Fibroblast of pulmonary artery (primary cell): ENCODE results near the gene NDUFS2.

Experiments used
- DNase-seq: peaks from one replicate; pipeline ENCODE4 v3.0.0-alpha.2; 2010; ENCODE audit warnings: low read depth
- H3K4me3 ChIP-seq: replicated peaks from 2 replicates; pipeline ENCODE4 v1.5.1; 2011; ENCODE audit warnings: low read depth, mild to moderate bottlenecking, control low read depth, low read length, moderate library complexity
- TF ChIP-seq, protein P1 (sequence below): IDR thresholded peaks from 2 replicates; pipeline ENCODE4 v1.5.1; 2011; ENCODE audit warnings: mild to moderate bottlenecking, control low read depth, low read length, inconsistent platforms; ENCODE audit errors: missing control alignments

The NDUFS2 gene

DNA sequence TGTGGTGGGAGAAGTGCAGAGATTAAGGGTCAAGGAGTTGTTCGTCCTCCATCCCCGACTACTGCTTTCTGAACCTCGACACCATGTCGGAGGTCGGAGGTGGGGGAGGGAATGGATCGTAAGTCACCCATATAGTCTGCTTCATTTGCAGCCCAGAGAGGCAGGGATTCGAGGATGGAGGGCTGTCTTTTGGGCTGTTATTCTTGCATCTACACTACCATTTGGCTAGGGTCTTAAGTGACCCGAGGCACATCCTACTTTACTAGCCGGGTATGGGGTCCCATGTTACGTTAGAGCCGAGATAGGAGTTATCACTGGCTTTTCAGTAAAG, 42.3 kb upstream of the NDUFS2 start:
- peak overlapping the region; percentile 73 for H3K4me3 ChIP-seq
- no peak for DNase-seq
- TF ChIP-seq, protein P1, sequence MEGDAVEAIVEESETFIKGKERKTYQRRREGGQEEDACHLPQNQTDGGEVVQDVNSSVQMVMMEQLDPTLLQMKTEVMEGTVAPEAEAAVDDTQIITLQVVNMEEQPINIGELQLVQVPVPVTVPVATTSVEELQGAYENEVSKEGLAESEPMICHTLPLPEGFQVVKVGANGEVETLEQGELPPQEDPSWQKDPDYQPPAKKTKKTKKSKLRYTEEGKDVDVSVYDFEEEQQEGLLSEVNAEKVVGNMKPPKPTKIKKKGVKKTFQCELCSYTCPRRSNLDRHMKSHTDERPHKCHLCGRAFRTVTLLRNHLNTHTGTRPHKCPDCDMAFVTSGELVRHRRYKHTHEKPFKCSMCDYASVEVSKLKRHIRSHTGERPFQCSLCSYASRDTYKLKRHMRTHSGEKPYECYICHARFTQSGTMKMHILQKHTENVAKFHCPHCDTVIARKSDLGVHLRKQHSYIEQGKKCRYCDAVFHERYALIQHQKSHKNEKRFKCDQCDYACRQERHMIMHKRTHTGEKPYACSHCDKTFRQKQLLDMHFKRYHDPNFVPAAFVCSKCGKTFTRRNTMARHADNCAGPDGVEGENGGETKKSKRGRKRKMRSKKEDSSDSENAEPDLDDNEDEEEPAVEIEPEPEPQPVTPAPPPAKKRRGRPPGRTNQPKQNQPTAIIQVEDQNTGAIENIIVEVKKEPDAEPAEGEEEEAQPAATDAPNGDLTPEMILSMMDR, result no peak

DNA sequence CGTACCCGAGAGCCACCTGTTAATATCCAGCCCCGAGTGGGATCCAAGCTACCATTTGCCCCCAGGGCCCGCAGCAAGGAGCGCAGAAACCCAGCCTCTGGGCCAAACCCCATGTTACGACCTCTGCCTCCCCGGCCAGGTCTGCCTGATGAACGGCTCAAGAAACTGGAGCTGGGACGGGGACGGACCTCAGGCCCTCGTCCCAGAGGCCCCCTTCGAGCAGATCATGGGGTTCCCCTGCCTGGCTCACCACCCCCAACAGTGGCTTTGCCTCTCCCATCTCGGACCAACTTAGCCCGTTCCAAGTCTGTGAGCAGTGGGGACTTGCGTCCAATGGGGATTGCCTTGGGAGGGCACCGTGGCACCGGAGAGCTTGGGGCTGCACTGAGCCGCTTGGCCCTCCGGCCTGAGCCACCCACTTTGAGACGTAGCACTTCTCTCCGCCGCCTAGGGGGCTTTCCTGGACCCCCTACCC, 41.5 kb upstream of the NDUFS2 start:
- H3K4me3 ChIP-seq, result no peak overlapping the region
- TF ChIP-seq, protein P1, result no peak
- no peak for DNase-seq

- DNase-seq, result no peak
- TF ChIP-seq, protein P1, result no peak
- no peak overlapping the region for H3K4me3 ChIP-seq
Observed at GRCh38 chr1:161161652-161162051, 40.5 kb upstream of the NDUFS2 start.

DNA sequence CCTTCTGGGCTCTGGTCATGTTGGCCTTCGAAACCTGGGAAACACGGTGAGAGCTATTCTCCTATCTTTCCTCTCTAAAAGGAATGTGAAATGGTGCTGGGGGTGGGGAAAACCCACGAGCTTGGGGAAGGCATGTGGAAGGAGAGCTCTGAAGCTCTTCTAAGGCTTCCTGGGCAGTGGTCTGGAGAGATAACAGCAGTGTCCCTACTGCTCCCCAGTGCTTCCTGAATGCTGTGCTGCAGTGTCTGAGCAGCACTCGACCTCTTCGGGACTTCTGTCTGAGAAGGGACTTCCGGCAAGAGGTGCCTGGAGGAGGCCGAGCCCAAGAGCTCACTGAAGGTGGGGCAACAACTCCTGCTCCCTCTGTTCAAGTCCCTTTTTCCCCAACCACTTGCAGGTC, 40.1 kb upstream of the NDUFS2 start:
- no peak for DNase-seq
- H3K4me3 ChIP-seq, result no peak overlapping the region
- TF ChIP-seq, protein P1, result no peak

DNA sequence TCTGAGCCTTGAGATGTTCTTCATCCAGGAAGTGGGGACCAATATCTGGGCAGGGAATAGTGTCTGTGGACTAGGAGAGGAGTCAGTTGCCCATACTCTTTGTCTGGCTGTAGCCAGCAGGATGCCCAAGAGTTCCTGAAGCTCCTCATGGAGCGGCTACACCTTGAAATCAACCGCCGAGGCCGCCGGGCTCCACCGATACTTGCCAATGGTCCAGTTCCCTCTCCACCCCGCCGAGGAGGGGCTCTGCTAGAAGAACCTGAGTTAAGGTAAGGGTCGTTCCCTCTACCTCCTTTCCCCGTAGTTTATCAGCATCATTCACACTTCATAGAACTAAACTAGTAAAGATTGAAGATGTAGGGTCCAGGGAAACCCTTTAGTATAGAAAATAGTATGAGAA, 39.4 kb upstream of the NDUFS2 start:
- TF ChIP-seq, protein P1, result no peak
- no peak overlapping the region for H3K4me3 ChIP-seq
- DNase-seq, result no peak

DNA sequence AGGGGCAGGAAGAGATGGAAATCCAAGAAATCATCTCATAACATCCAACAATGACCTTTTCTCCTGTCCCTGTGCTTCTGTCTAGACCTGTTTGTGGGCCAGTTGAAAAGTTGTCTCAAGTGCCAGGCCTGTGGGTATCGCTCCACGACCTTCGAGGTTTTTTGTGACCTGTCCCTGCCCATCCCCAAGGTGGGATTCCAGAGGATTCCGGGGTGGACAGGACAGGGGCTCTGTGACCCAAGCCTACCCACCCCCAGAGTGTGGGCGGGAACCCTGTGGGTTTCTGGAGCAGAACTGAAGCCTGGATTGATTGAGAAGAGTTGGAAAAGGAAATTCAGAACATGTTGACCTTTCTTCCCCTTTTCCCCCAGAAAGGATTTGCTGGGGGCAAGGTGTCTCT, 38.4 kb upstream of the NDUFS2 start:
- DNase-seq, result no peak
- no peak overlapping the region for H3K4me3 ChIP-seq
- TF ChIP-seq, protein P1, result no peak

DNA sequence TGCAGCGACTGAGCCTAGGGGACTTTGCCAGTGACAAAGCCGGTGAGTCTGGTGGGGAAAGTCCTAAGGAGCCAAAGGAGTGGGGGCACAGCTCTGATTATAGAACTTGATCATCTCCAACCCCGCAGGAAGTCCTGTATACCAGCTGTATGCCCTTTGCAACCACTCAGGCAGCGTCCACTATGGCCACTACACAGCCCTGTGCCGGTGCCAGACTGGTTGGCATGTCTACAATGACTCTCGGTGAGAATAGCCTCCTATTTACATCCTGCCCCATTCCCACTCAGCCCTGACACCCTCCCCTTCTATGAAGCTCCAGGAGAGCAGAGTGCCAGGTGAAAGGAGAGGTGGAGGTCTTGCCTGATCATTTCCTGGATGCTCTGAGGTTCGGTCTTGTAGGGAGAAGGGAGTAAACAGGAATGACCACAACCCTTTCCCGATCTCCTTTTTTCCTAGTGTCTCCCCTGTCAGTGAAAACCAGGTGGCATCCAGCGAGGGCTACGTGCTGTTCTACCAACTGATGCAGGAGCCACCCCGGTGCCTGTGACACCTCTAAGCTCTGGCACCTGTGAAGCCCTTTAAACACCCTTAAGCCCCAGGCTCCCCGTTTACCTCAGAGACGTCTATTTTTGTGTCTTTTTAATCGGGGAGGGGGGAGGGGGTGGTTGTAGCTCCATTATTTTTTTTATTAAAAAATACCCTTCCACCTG, 37.1 kb upstream of the NDUFS2 start:
- TF ChIP-seq, protein P1, result no peak
- DNase-seq, result no peak
- H3K4me3 ChIP-seq, result peak overlapping the region; percentile 87
